OCI-LY3 (cell line): ENCODE measurements around the gene REC114.

ENCODE experiments used
- EZH2phosphoT487 ChIP-seq: fragments of 200-600 bp; shearing (Covaris generic); IDR thresholded peaks from 2 replicates; pipeline ENCODE4 v1.6.1; 2018; ENCODE audit warnings: antibody characterized with exemption, mixed run types, low read depth
- TF ChIP-seq, protein P1 (sequence below): fragments of 200-600, 300-600 bp; sonication (generic); IDR thresholded peaks from 2 replicates; pipeline ENCODE4 v1.5.1; 2014; ENCODE audit warnings: antibody characterized with exemption, low read length, low read depth

DNA sequence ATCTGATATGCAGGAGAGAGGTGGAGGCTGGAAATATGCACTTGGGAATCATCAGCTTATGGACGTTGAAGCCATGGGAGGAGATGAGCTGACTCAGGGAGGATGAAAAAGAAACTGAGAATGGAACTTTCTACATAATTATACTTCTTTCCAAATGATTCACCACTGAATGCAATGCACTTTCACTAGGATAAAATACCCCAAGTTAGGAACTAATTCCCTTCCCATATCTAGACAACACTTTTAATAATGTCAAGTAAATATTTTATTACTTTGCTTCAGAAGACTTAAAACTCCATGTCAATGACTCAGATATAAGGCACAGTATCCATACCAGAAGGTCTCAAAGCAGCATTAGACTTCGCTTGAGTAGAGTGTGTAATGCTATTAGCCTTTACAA lies 166.0 kb downstream of the REC114 start:
- TF ChIP-seq, protein P1, sequence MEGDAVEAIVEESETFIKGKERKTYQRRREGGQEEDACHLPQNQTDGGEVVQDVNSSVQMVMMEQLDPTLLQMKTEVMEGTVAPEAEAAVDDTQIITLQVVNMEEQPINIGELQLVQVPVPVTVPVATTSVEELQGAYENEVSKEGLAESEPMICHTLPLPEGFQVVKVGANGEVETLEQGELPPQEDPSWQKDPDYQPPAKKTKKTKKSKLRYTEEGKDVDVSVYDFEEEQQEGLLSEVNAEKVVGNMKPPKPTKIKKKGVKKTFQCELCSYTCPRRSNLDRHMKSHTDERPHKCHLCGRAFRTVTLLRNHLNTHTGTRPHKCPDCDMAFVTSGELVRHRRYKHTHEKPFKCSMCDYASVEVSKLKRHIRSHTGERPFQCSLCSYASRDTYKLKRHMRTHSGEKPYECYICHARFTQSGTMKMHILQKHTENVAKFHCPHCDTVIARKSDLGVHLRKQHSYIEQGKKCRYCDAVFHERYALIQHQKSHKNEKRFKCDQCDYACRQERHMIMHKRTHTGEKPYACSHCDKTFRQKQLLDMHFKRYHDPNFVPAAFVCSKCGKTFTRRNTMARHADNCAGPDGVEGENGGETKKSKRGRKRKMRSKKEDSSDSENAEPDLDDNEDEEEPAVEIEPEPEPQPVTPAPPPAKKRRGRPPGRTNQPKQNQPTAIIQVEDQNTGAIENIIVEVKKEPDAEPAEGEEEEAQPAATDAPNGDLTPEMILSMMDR: no peak
- no peak for TF ChIP-seq EZH2phosphoT487
